Liver (tissue), 3 donors: ENCODE measurements around the gene VAPB.

ENCODE experiments used
- CTCF ChIP-seq: fragments of 150-350 bp; IDR thresholded peaks from 2 replicates; pipeline ENCODE4 v1.5.1; 2017; ENCODE audit warnings: improper control_type of control experiment, low read depth, low read length; ENCODE audit not compliant: missing input control
- EGR1 ChIP-seq, 2 donors: IDR thresholded peaks; 2 replicates each; pipeline ENCODE4 v1.6.1; 2016 to 2018; ENCODE audit warnings: antibody characterized with exemption in 2 of 2, low read depth in 2 of 2
- FOXA2 ChIP-seq: IDR thresholded peaks from 2 replicates; pipeline ENCODE4 v1.6.1; 2016; ENCODE audit warnings: antibody characterized with exemption
- GABPA ChIP-seq, 2 donors: IDR thresholded peaks in 1 of 2; conservative IDR thresholded peaks in 1 of 2; 2 replicates each; pipeline ENCODE4 v1.6.1; 2016; ENCODE audit warnings: antibody characterized with exemption in 2 of 2, mild to moderate bottlenecking in 1 of 2, moderate library complexity in 1 of 2
- MAX ChIP-seq: IDR thresholded peaks from 2 replicates; pipeline ENCODE4 v1.6.1; 2016; ENCODE audit warnings: antibody characterized with exemption
- NR2F2 ChIP-seq: IDR thresholded peaks from 2 replicates; pipeline ENCODE4 v1.6.1; 2016; ENCODE audit warnings: antibody characterized with exemption
- RAD21 ChIP-seq, 2 donors: IDR thresholded peaks; 2 replicates each; pipeline ENCODE4 v1.6.1; 2016; ENCODE audit warnings: antibody characterized with exemption in 2 of 2, mild to moderate bottlenecking in 2 of 2
- RXRA ChIP-seq, 2 donors: IDR thresholded peaks; 2 replicates each; pipeline ENCODE4 v1.6.1; 2017 to 2018; ENCODE audit warnings: antibody characterized with exemption in 2 of 2, mild to moderate bottlenecking in 1 of 2
- SP1 ChIP-seq: IDR thresholded peaks from 2 replicates; pipeline ENCODE4 v1.6.1; 2018; ENCODE audit warnings: antibody characterized with exemption, mild to moderate bottlenecking
- TAF1 ChIP-seq: conservative IDR thresholded peaks from 2 replicates; pipeline ENCODE4 v1.6.1; 2016; ENCODE audit warnings: antibody characterized with exemption, mild to moderate bottlenecking
- YY1 ChIP-seq: IDR thresholded peaks from 2 replicates; pipeline ENCODE4 v1.6.1; 2016; ENCODE audit warnings: antibody characterized with exemption, mild to moderate bottlenecking
- TF ChIP-seq, protein P1 (sequence below): IDR thresholded peaks from 2 replicates; pipeline ENCODE4 v1.6.1; 2016; ENCODE audit warnings: antibody characterized with exemption
- donor health status: healthy.
- donor health status: healthy.

GRCh38 chr20:58444746-58445255 is 55.8 kb downstream of the VAPB start:
- TF ChIP-seq CTCF: no peak
- TF ChIP-seq TAF1: no peak
- TF ChIP-seq FOXA2: no peak
- TF ChIP-seq MAX: no peak
- no peak for TF ChIP-seq GABPA (IDR thresholded peaks at IDR 0.05 in 1 of 2, conservative IDR thresholded peaks at IDR 0.05 in 1 of 2)
- TF ChIP-seq RAD21 (IDR thresholded peaks at IDR 0.05): no peak
- TF ChIP-seq, protein P1, sequence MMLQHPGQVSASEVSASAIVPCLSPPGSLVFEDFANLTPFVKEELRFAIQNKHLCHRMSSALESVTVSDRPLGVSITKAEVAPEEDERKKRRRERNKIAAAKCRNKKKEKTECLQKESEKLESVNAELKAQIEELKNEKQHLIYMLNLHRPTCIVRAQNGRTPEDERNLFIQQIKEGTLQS: no peak
- TF ChIP-seq SP1: no peak
- no peak for TF ChIP-seq EGR1 (IDR thresholded peaks at IDR 0.05; ENCODE audit: low read depth in 2 of 2)
- no peak for TF ChIP-seq YY1
- TF ChIP-seq RXRA (IDR thresholded peaks at IDR 0.05): no peak
- no peak for TF ChIP-seq NR2F2
